GM19351 (cell line): ENCODE data around the gene MAML1.
"Not testable (repeated sequence)": the region's sequence is repeated elsewhere in the genome, so short reads cannot be mapped to it uniquely, and the experiment has no call there.

Source experiments
- ATAC-seq: cut with Tn5 transposase; IDR thresholded peaks from one replicate; pipeline ENCODE4 v1.9.1; 2021; ENCODE audit warnings: mild to moderate bottlenecking, moderate library complexity; ENCODE audit not compliant: unreplicated experiment

The MAML1 gene

DNA sequence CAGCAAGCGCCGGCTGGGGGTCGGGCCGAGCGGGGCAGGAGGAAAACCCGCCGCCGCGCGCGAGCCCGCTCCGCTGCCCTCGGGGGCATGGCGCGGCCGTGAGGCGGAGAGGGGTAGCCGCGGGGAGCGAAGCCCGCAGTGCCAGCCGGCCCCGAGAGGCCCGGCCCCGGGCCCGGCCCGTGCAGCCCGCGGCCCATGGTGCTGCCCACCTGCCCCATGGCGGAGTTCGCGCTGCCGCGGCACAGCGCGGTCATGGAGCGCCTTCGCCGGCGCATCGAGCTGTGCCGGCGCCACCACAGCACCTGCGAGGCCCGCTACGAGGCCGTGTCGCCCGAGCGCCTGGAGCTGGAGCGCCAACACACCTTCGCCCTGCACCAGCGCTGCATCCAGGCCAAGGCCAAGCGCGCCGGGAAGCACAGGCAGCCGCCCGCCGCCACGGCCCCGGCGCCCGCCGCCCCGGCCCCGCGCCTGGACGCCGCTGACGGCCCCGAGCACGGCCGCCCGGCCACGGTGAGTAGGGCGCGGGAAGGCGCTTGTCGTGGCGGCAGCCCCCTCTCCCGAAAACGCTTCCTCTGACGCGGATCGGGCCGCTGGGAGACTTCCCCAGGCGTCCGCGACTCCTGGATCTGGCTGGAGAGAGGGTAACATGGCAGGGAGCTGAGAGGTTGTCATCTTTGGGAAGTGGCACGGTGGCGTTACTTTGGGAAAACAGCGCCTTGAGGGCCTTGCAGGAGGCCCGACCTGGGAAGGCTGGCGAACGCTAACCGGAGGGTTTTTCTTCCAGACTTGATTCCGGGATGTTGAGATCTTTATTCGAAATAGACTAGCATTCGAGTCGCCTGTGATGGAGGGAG lies 523 bp downstream of the MAML1 start:
- ATAC-seq = peak; percentile 27

- ATAC-seq = no peak
These were observed 1.1 kb downstream of the MAML1 start for GRCh38 chr5:179733772-179734126.

DNA sequence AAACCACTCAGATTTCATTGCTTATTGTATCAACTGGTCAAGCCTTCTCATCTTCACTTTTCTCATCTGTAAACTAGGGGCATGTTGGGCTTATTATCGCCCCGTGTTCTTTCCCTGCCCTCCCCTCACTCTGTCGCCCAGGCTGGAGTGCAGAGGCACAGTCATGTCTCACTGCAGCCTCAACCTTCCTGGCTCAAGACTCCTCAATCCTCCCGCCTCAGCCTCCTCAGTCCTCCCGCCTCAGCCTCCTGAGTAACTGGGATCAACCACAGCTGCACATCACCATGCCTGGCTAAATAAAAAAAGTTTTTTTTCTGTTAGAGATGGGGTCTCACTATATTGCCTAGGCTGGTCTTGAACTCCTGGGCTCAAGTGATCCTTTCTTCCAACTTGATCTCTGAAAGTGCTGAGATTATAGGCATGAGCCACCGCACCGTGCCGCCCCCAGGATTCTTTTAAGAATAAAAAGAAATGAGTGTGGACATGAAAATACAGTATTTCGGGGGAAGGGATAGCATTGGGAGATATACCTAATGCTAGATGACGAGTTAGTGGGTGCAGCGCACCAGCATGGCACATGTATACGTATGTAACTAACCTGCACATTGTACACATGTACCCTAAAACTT lies 2.0 kb downstream of the MAML1 start:
- no peak for ATAC-seq

GRCh38 chr5:179738742-179739141 lies 6.1 kb downstream of the MAML1 start:
- no peak for ATAC-seq

GRCh38 chr5:179744106-179744505 lies 11.5 kb downstream of the MAML1 start:
- not testable (repeated sequence) for ATAC-seq

DNA sequence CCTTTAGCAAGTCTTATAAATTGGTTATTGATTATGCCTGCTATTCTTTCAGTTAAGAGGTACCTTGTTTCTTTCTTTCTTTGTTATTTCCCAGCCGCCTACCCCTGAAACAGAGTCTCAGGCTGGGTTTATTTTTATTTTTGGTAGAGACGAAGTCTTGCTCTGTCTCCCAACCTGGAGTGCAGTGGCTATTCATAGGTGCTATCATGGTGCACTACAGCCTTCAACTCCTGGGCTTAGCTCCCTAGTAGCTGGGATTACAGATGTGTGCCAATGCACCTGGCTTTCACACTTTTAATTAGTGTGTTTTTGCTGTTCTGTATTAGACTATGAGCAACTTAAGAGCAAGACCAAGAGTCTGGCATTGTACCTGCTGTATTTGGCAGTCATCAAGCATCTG lies 14.2 kb downstream of the MAML1 start:
- no peak for ATAC-seq

GRCh38 chr5:179747811-179748210 lies 15.2 kb downstream of the MAML1 start:
- ATAC-seq = no peak

DNA sequence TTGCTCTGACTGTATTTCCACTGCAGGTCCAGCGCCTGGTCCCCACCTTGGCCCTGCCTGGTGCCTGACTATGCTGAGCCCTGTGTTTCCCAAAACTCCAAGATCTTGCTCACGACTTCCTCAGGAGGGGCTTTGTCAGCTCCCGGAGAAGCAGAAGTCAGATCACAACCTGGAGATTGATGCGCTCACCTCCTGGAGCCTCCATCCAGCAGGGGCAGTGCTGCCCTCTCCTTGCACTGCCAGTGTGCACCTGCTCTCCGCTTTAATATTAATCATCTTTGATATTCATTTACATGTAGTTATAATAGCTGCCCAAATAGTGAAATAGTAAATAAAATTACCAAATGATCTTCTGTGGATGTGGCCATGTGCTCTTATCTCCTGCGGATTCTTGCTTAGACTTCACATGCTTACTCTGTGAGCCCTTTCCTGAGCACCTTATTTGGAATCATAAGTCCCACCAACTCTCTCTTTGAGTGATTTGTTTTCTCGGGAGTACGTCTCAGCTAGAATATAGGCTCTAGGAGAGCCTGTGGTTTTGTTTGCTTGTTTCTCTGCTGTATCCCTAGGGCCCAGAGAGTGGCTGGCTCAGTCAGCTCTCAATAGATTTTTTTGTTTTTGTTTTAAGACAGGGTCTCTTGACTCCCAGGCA lies 17.4 kb downstream of the MAML1 start:
- ATAC-seq = no peak

DNA sequence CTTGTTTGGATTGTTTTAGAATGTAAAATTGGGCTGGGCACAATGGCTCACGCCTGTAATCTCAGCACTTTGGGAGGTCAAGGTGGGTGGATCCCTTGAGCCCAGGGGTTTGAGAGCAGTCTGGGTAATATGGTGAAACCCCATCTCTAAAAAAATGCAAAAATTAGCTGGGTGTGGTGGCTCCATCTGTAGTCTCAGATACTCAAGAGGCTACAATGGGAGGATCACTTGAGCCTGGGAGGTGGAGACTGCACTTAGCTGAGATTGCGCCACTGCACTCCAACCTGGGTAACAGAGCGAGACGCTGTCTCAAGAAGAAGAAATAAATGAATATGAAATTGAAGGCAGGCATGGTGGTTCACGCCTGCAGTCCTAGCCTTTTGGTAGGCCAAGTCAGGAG lies 21.3 kb downstream of the MAML1 start:
- no peak for ATAC-seq

DNA sequence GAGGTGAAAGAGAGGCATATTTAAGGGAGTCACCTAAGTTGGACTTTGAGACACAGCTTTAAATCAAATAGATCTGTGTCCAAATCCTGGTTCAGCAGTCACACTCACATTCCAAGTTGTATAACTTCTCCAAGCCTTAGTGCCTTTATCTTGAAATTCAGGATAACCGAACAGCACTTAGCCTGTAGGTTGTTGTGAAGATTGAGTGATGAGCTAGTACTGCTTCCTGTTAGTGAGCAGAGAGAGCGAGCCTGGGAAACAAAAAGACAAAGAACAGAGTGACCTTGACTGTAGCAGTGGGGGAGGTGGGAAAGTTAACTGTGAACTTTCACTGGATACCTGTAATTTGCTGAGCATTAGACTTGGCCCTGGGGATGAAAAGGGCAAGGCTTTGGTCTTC lies 22.4 kb downstream of the MAML1 start:
- no peak for ATAC-seq

- no peak for ATAC-seq
These were observed 26.3 kb downstream of the MAML1 start for GRCh38 chr5:179758955-179759354.

- peak; percentile 71 for ATAC-seq
These were observed 27.2 kb downstream of the MAML1 start for GRCh38 chr5:179759581-179760551.

DNA sequence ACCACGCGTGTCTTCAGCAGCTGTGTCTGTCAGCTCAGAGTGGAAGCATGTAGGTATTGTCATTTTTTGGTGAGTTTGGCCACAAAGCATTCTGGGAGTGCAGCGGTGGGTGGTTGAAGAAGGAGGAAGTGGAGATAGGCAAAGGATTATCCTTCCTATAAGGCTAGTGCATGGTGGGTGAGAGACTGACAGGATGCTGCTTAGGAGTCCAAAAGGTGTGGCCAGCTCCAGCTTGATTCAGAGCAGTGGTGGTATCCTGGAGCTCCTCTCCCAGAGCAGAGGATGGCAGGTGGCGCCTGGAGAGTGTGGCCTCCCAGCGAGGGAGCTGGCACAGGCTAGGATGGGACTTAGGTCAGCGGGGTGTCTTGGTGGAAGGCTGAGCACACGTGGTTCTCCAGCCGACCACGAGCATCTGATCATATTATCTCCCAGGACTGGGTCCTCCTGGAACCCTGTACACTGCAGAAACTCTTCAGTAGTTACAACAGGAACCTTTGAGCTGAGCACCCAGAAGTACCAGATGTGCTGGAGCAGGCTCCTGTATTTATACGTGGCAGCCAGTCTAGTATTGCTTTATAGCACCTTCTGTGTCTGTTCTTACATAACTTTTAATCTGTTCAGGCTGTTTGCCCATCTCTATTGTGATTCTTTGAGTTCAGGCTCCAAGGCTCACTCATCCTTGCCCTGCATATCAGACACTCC lies 29.6 kb downstream of the MAML1 start:
- peak; percentile 32 for ATAC-seq

DNA sequence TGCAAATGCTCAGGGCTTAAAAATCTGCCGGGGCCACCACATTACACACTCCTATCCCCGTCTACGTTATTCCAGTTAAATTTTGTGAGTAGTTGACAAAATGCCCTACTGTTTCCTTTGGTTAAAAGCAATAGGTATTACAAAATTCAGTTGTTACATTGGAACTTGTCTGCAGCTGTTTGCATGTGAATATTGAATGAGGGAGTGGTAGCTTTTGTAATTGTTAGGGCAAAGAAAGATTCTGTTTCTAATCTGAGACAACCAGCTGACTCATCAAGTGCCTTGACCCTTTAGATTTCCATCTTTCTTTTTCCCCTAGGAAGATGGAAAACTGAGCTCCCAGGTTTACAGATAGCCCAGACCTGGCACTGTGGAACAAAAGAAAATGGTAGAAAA lies 30.2 kb downstream of the MAML1 start:
- ATAC-seq = no peak

DNA sequence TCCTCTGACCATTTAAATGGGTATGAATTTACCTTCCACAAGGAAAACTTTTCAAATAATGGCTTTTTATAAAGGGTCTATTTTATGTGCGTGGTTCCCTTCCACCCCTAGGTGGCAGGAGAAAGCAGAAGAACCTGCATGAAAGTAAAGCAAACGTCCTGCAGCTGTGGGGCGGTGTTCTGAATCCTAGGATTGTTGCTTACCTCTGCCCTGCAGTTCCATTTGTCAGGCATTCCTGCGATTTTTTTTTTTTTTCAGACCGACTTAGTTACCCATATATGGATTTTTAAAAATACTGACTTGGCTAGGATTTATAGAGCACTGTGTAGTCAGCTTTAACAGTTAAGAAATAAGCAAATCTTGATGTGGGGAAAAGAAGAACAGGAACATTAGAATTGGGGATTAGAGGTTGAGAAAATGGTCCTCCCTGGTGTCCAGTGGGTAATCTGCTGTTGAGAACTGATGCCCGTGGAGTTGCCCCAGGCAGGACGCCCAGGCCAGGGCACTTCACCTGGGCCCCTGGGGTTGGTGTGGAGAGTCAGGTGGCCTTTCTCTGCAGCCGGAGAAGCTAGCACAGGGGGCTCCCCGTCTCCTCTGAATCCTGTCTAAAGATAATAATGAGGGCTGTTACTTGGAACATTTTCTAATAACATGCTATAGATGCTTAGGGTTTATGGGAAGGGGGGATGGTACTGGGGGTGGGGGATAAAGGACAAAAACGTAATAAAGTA lies 30.8 kb downstream of the MAML1 start:
- peak; percentile 49 for ATAC-seq

- ATAC-seq = no peak
These were observed 31.4 kb downstream of the MAML1 start for GRCh38 chr5:179764056-179764455.

DNA sequence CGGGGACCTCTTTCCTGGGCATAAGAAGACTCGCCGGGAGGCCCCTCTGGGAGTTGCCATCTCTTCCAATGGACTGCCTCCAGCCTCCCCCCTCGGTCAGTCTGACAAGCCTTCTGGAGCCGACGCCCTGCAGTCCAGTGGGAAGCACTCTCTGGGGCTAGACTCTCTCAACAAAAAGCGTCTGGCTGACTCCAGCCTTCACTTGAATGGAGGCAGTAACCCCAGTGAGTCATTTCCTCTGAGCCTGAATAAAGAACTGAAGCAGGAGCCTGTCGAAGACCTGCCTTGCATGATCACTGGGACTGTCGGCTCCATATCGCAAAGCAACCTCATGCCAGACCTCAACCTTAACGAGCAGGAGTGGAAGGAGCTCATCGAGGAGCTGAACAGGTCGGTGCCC lies 32.8 kb downstream of the MAML1 start:
- ATAC-seq = no peak

DNA sequence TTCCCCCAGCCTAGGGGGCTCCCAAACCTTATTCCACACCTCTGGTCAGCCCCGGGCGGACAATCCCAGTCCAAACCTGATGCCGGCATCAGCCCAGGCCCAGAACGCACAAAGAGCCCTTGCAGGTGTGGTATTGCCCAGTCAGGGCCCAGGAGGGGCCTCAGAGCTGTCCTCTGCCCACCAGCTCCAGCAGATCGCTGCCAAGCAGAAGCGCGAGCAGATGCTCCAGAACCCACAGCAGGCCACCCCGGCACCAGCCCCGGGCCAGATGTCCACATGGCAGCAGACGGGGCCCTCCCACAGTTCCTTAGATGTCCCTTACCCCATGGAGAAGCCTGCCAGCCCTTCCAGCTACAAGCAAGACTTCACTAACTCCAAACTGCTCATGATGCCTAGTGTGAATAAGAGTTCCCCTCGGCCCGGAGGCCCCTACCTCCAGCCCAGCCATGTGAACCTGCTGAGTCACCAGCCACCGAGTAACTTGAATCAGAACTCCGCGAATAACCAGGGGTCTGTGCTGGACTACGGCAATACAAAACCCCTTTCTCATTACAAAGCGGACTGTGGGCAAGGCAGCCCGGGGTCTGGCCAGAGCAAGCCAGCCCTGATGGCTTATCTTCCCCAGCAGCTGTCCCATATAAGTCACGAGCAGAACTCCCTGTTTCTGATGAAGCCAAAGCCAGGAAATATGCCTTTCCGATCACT lies 33.6 kb downstream of the MAML1 start:
- no peak for ATAC-seq
